ENCODE measurements around the gene IGLON5. TPM values are rescaled to one million over a fixed set of nuclear protein-coding genes. Genes with fewer than 3 reads are reported as not detected.

IGLON5 gene
- total and polyA plus RNA-seq, 2 experiments from 2014 or later: 5.0 to 29.1 TPM

- TF ChIP-seq ETS1 (IDR thresholded peaks at IDR 0.05): no peak
Measured at GRCh38 chr19:51316688-51317087, 5.2 kb downstream of the IGLON5 start (continued).

- Mint-ChIP-seq H3K27me3 (ENCODE audit: insufficient read depth, low read depth, poor library complexity) (peaks cover 8% of the 10 kb centered on the region), H3K36me3 (ENCODE audit: low read depth) (peaks cover 18% of the 10 kb centered on the region), H3K27ac (no peak overlapping the region), H3K4me1 (peaks cover 17% of the 10 kb centered on the region), H3K4me3 (no peak overlapping the region), H3K9me3 (peaks cover 7% of the 10 kb centered on the region)
- DNase-seq (ENCODE audit: low spot score): no peak
- Histone ChIP-seq H3F3A (replicated peaks; ENCODE audit: low read depth) (no peaks in the 10 kb centered on the region), H3K79me2 (replicated peaks; ENCODE audit: insufficient read depth) (no peaks in the 10 kb centered on the region), H4K20me1 (replicated peaks; ENCODE audit: insufficient read depth) (no peaks in the 10 kb centered on the region; the same call in 1 of the 2 replicates), H2AFZ (no peak overlapping the region), H3K4me3 (no peak overlapping the region), H3K36me3 (ENCODE audit: insufficient read depth) (no peaks in the 10 kb centered on the region), H3K4me2 (no peak overlapping the region), H3K4me1 (ENCODE audit: insufficient read depth) (peaks cover 10% of the 10 kb centered on the region), H3K27ac (ENCODE audit: low read depth) (no peak overlapping the region), H3K9me2 (ENCODE audit: insufficient read depth) (no peaks in the 10 kb centered on the region), H3K27me3 (ENCODE audit: insufficient read depth) (no peaks in the 10 kb centered on the region)
- ATAC-seq: no peak
- TF ChIP-seq EZH2 (IDR thresholded peaks at IDR 0.05; ENCODE audit: low read depth, unreplicated experiment) (no peak), CREB1 (CRISPR knock-in tag; IDR thresholded peaks at IDR 0.05; ENCODE audit: low read depth) (no peak), NANOG (IDR thresholded peaks at IDR 0.05; ENCODE audit: borderline replicate concordance) (no peak), CTCF (conservative IDR thresholded peaks at IDR 0.05; ENCODE audit: low read depth in 2 of 2) (no peak), ZNF114 (CRISPR knock-in tag; IDR thresholded peaks at IDR 0.05) (no peak), POLR2AphosphoS5 (IDR thresholded peaks at IDR 0.05; ENCODE audit: low read depth) (no peak), ZNF331 (CRISPR knock-in tag; IDR thresholded peaks at IDR 0.05; ENCODE audit: low read depth) (no peak), JUNB (IDR thresholded peaks at IDR 0.05; ENCODE audit: unreplicated experiment) (no peak), EZH2phosphoT487 (IDR thresholded peaks at IDR 0.05; ENCODE audit: unreplicated experiment) (no peak), STAT1 (IDR thresholded peaks at IDR 0.05; ENCODE audit: unreplicated experiment) (no peak)
- TF ChIP-seq, protein P1, sequence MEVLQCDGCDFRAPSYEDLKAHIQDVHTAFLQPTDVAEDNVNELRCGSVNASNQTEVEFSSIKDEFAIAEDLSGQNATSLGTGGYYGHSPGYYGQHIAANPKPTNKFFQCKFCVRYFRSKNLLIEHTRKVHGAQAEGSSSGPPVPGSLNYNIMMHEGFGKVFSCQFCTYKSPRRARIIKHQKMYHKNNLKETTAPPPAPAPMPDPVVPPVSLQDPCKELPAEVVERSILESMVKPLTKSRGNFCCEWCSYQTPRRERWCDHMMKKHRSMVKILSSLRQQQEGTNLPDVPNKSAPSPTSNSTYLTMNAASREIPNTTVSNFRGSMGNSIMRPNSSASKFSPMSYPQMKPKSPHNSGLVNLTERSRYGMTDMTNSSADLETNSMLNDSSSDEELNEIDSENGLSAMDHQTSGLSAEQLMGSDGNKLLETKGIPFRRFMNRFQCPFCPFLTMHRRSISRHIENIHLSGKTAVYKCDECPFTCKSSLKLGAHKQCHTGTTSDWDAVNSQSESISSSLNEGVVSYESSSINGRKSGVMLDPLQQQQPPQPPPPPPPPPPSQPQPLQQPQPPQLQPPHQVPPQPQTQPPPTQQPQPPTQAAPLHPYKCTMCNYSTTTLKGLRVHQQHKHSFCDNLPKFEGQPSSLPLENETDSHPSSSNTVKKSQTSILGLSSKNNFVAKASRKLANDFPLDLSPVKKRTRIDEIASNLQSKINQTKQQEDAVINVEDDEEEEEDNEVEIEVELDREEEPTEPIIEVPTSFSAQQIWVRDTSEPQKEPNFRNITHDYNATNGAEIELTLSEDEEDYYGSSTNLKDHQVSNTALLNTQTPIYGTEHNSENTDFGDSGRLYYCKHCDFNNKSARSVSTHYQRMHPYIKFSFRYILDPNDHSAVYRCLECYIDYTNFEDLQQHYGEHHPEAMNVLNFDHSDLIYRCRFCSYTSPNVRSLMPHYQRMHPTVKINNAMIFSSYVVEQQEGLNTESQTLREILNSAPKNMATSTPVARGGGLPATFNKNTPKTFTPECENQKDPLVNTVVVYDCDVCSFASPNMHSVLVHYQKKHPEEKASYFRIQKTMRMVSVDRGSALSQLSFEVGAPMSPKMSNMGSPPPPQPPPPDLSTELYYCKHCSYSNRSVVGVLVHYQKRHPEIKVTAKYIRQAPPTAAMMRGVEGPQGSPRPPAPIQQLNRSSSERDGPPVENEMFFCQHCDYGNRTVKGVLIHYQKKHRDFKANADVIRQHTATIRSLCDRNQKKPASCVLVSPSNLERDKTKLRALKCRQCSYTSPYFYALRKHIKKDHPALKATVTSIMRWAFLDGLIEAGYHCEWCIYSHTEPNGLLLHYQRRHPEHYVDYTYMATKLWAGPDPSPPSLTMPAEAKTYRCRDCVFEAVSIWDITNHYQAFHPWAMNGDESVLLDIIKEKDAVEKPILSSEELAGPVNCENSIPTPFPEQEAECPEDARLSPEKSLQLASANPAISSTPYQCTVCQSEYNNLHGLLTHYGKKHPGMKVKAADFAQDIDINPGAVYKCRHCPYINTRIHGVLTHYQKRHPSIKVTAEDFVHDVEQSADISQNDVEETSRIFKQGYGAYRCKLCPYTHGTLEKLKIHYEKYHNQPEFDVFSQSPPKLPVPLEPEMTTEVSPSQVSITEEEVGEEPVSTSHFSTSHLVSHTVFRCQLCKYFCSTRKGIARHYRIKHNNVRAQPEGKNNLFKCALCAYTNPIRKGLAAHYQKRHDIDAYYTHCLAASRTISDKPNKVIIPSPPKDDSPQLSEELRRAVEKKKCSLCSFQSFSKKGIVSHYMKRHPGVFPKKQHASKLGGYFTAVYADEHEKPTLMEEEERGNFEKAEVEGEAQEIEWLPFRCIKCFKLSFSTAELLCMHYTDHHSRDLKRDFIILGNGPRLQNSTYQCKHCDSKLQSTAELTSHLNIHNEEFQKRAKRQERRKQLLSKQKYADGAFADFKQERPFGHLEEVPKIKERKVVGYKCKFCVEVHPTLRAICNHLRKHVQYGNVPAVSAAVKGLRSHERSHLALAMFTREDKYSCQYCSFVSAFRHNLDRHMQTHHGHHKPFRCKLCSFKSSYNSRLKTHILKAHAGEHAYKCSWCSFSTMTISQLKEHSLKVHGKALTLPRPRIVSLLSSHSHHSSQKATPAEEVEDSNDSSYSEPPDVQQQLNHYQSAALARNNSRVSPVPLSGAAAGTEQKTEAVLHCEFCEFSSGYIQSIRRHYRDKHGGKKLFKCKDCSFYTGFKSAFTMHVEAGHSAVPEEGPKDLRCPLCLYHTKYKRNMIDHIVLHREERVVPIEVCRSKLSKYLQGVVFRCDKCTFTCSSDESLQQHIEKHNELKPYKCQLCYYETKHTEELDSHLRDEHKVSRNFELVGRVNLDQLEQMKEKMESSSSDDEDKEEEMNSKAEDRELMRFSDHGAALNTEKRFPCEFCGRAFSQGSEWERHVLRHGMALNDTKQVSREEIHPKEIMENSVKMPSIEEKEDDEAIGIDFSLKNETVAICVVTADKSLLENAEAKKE (CRISPR knock-in tag; IDR thresholded peaks at IDR 0.05): no peak
Measured at GRCh38 chr19:51317376-51317775, 5.9 kb downstream of the IGLON5 start.

All from GM23338 (cell line).